ENCODE results near the gene HDGFL1.

DNA sequence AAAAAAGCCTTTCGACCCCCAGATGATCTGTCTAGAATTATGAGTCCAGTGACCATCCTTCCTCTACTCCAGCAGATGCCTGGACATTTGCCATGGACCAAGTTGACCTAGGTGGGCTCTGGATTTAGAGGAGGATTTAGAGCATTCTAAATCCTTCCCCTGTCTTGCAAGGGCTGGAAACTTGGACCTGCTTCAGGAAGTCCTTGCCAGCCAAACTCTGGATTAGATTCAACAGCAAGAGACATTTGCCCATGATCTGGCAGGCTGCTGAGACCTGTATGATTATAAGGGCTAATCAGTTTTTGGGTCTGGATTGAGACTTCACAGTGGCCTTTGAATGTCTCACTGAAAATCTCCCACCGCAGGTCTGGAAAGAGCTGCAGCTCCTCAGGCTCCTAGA, 13.1 kb upstream of the HDGFL1 start:
- TF ChIP-seq GABPA (IDR thresholded peaks at IDR 0.05; ENCODE audit: low read depth) (no peak), SPI1 (IDR thresholded peaks at IDR 0.05; ENCODE audit: borderline replicate concordance, low read depth) (no peak), POLR2AphosphoS5 (IDR thresholded peaks at IDR 0.05; ENCODE audit: low read depth) (no peak)
- TF ChIP-seq, protein P1, sequence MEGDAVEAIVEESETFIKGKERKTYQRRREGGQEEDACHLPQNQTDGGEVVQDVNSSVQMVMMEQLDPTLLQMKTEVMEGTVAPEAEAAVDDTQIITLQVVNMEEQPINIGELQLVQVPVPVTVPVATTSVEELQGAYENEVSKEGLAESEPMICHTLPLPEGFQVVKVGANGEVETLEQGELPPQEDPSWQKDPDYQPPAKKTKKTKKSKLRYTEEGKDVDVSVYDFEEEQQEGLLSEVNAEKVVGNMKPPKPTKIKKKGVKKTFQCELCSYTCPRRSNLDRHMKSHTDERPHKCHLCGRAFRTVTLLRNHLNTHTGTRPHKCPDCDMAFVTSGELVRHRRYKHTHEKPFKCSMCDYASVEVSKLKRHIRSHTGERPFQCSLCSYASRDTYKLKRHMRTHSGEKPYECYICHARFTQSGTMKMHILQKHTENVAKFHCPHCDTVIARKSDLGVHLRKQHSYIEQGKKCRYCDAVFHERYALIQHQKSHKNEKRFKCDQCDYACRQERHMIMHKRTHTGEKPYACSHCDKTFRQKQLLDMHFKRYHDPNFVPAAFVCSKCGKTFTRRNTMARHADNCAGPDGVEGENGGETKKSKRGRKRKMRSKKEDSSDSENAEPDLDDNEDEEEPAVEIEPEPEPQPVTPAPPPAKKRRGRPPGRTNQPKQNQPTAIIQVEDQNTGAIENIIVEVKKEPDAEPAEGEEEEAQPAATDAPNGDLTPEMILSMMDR (IDR thresholded peaks at IDR 0.05; ENCODE audit: insufficient read depth, low read length), result no peak
